ENCODE results near the gene SHC2.
A peak's percentile ranks its signal among the peaks of the same experiment; 100 is the strongest.

SHC2 gene

DNA sequence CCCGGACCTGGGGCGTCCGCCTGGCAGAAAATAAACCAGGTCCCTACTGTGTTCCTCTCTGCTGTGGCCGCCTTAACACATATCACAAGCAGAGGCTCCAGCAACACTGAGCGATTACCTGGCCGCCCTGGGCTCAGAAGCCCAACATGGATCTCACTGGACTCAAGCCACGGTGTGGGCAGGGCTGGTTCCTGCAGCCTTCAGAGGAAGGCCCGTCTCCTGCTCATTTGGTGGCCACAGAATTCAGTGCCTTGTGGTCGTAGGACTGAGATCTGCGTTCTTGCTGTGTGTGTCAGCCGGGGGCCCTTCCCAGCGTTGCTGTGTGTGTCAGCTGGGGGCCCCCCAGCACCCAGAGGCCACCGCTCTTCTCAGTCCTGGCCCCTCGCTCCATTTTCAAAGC, 82.1 kb downstream of the SHC2 start:
- TF ChIP-seq GATA2 (IDR thresholded peaks at IDR 0.05; ENCODE audit: low read depth, low read length) = no peak
- TF ChIP-seq GATA3 (IDR thresholded peaks at IDR 0.05; ENCODE audit: low read depth, low read length) = no peak

GRCh38 chr19:377801-378581, 82.8 kb downstream of the SHC2 start:
- TF ChIP-seq GATA3 (IDR thresholded peaks at IDR 0.05; ENCODE audit: low read depth, low read length) = no peak
- TF ChIP-seq GATA2 (IDR thresholded peaks at IDR 0.05; ENCODE audit: low read depth, low read length) = no peak

DNA sequence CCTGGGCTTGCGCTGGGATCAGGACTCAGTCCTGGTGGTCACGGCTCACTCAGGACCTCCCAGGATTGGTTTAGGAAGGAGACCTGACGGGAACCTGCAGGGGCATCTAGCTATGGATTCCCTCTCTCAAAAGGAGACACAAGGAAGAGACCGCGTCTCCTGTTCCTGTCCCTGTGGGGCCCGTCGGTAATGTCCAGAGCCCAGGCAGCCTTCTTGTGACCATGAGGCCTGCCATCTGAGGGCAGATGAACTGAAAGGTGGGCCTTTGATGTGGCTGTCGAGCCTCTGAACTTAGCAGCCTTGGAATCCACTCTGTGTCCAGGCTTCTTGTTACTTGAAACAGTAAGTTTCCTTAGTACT, 84.7 kb downstream of the SHC2 start:
- TF ChIP-seq GATA2 (IDR thresholded peaks at IDR 0.05; ENCODE audit: low read depth, low read length) (no peak), GATA3 (IDR thresholded peaks at IDR 0.05; ENCODE audit: low read depth, low read length) (no peak)

- no peak for TF ChIP-seq GATA3 (IDR thresholded peaks at IDR 0.05; ENCODE audit: low read depth, low read length)
- no peak for TF ChIP-seq GATA2 (IDR thresholded peaks at IDR 0.05; ENCODE audit: low read depth, low read length)
Measured at GRCh38 chr19:375395-376110, 85.3 kb downstream of the SHC2 start.

DNA sequence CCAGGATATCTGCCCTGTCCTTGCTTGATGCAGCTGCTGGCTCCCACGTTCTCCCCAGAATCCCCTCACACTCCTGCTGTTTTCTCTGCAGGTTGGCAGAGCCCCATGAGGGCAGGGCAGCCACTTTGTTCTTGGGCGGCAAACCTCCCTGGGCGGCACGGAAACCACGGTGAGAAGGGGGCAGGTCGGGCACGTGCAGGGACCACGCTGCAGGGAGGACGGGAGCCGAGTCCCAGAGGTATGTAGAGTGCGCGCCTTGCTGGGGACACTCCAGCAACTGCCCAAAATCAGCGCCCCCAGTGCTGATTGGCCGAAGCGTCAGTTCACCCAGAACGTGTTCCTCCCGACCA, 86.0 kb downstream of the SHC2 start:
- no peak for TF ChIP-seq GATA3 (IDR thresholded peaks at IDR 0.05; ENCODE audit: low read depth, low read length)
- no peak for TF ChIP-seq GATA2 (IDR thresholded peaks at IDR 0.05; ENCODE audit: low read depth, low read length)

DNA sequence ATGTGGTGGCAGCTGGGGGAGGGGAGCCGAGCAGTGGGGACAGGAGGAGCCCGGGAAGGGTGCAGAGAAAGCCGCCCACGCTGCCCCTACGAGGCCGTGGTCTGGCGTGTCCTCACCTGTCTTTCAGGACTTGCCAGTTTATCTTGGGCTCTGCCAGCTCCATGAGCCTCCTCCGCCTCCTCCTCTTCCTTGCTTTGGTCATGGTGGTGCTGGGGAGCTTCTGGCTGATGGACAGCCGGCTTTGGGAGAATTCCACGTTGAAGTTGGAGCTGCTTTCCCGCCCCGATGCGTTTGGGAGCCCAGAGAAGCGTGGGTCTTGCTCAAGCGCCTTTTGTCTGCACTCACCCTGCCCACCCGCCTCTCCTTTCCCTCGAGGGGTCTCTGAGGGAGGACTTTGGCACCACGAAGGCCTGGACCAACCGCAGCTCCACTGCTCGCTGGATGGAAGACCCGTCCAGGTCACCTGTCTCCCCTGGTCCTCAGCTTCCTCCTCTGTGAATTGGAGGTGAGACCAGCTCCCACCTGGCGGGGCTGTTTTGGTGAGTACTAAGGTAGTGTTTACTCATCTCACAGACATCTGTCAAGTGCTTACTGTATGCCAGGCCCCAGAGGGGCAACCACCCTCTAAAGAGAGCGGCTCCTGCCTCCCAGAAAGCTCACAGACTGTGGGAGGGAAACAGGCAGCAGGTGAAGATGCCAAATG, 86.5 kb downstream of the SHC2 start:
- TF ChIP-seq GATA2 (IDR thresholded peaks at IDR 0.05; ENCODE audit: low read depth, low read length) = no peak
- no peak for TF ChIP-seq GATA3 (IDR thresholded peaks at IDR 0.05; ENCODE audit: low read depth, low read length)

DNA sequence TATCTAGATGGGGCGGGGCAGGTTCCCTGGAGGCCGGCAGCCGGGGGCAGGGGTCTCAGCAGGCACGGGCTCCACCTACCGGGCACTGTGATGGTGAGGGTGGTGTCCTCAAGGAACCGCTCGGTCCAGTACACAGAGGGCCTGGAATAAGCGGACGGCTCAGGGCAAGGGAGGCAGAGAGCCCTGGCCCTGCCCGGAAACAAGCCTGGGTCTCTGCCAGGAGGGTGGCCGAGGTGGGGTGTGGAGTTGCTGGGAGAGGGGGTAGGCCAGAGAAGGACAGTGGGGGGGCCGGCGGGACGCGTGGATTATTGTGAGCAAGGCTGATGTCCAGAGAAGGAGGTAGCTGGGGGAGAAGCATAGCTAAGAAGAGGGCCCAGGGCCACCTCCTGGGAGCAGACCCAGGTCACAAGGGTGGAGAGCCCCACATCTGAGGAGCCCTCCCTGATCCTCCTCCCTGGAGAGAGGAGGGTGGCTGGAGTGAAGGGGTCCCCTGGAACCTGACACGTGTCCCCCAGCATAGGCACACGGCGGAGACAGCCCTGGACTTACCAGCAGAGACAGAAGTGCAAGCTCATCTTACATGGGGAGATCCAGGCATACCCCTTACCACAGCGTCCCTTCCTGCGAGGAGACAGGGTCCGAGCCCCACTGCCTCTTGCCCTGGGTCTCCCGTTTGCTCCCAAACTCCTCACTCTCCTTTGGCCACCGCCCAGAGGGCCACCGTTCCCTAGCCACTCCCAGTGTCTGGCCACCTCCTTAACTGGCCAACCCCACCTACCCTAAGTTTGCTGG, 87.2 kb downstream of the SHC2 start:
- TF ChIP-seq GATA3 (IDR thresholded peaks at IDR 0.05; ENCODE audit: low read depth, low read length) = no peak
- no peak for TF ChIP-seq GATA2 (IDR thresholded peaks at IDR 0.05; ENCODE audit: low read depth, low read length)

DNA sequence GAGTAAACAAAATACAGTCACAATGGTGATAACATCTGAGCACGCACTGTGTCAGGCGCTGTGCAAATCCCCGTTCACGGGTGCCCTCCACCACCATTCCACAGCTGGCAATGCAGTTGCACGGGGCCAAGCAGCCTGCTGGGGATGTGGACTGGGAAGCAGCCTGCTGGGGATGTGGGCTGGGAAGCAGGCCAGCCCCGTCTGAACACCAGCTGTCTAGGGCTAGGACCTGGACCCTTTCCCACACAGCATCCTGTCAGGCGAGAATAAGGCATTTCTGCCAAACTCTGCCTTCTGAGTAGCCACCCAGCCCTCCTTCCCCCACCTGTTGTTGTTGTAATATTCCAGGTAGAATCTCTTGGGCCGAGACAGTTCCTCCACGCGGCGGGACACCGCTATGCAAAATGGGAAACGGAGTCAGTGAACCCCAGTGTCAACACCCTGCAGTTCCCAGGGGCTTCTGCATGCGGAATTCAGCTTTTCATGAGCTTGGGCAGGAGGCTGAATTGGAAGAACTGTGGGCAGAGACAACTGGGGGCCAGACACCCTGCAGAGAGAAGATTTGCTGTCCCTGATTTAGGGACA, 88.4 kb downstream of the SHC2 start:
- TF ChIP-seq GATA3 (IDR thresholded peaks at IDR 0.05; ENCODE audit: low read depth, low read length) = no peak
- peak; percentile 47; the same call in 1 of the 2 replicates for TF ChIP-seq GATA2 (IDR thresholded peaks at IDR 0.05; ENCODE audit: low read depth, low read length)

DNA sequence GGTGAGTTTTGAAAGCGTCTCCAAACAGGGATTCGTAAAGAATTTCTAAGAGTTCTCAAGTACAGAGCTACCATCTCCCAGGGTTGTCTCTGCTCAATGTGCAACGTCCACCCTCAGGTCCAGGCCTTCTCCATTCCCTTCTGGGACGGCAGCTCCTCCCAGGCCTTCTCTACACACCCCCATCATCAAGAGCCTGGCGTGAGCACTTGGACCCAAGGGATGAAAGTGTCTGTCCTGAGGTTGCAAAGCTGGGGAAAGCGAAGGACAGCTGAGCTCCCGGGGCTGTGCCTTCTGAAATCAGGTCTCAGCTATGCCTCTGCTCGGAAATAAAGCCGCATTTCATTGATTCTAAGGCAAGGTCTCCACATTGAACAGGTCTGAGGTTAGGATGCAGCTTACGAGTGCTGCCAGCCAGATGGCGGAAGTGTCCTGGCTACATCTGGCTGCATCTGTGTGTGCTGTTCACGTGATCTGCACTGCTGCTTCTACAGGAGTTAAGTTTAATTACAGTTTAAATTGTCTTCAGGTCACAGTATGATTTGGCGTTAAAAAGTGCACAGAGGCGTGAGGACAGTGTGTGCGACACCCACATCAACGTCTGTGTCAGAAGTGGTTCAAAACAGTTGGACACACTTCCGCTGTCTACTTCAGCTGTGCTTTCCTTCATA, 89.2 kb downstream of the SHC2 start:
- no peak for TF ChIP-seq GATA2 (IDR thresholded peaks at IDR 0.05; ENCODE audit: low read depth, low read length)
- no peak for TF ChIP-seq GATA3 (IDR thresholded peaks at IDR 0.05; ENCODE audit: low read depth, low read length)

DNA sequence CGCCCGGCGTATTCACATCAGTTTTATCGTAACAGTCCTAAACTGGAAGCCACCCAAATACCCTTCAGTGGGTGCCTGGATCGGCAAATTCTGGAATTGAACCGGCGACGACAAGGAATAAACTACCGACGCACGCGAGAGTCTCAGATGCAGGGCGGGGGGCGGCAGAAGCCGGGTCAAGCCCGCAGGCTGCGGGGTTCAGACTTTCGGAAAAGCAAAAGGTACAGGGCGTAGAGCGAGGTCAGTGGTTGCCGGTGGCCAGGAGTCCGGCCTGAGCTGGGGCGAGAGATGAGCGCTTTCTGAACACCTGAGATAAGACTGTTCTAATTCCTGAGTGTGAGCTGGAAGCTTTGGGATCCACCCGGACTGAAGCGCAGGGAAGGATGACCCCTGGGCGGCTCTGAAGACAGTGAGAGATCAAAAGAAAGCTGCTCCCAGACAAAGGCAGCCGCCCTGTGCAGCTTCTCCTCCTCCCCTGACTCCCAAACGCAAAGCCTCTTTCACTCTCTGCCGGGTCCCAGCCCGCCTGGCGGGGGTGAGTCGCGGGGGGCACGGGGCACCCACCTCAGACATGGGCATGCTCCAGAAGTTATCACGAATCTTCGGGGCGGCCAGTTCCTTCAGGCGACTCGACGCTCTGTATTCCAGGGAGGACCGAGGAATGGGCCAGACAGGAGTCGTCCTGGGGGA, 90.0 kb downstream of the SHC2 start:
- TF ChIP-seq GATA3 (IDR thresholded peaks at IDR 0.05; ENCODE audit: low read depth, low read length) = no peak
- TF ChIP-seq GATA2 (IDR thresholded peaks at IDR 0.05; ENCODE audit: low read depth, low read length) = no peak

DNA sequence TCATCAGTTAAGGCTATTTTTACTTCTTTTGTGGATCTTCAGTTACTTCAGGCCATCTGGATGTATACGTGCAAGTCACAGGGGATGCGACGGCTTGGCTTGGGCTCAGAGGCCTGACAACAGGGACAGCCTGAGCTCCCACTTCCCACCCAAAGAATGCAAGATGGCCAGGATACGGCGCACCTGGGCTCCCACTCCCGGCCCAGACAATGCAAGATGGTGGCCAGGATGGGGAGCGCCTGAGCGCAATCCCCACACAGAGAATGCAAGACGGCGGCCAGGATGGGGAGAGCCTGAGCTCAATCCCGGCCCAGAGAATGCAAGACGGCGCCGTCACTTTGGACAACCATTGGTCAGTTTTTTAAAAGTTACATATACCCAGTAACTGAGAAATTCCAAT, 91.0 kb downstream of the SHC2 start:
- TF ChIP-seq GATA2 (IDR thresholded peaks at IDR 0.05; ENCODE audit: low read depth, low read length) (no peak), GATA3 (IDR thresholded peaks at IDR 0.05; ENCODE audit: low read depth, low read length) (no peak)

- no peak for TF ChIP-seq GATA3 (IDR thresholded peaks at IDR 0.05; ENCODE audit: low read depth, low read length)
- TF ChIP-seq GATA2 (IDR thresholded peaks at IDR 0.05; ENCODE audit: low read depth, low read length) = no peak
Measured at GRCh38 chr19:369256-369655, 91.6 kb downstream of the SHC2 start.

- no peak for TF ChIP-seq GATA3 (IDR thresholded peaks at IDR 0.05; ENCODE audit: low read depth, low read length)
- no peak for TF ChIP-seq GATA2 (IDR thresholded peaks at IDR 0.05; ENCODE audit: low read depth, low read length)
Measured at GRCh38 chr19:368630-369024, 92.2 kb downstream of the SHC2 start.
